DMS153 (cell line): ENCODE measurements around the gene TPCN1.

Experiments
- DNase-seq: peaks from one replicate; lab custom pipeline; 2025; lab: John Stamatoyannopoulos, UW

Gene TPCN1

DNA sequence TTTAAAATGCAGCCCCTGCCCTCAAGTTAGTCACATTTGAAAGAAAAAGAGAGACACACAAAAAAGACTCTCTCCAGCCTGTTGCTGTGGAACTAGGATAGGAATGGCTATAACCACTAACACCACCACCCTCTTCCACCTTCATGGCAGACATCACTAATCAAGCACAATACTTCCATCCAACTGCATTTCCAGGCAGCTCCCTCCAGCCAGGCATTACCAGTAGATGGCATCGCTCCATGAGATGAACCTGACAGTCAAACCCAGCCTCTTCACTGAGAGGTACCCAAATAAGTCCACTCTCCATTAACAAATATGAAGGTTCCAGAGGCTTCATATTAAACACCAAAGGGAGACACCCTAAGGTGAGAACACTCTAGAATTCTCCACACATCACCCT, 89.2 kb downstream of the TPCN1 start:
- no peak for DNase-seq

DNA sequence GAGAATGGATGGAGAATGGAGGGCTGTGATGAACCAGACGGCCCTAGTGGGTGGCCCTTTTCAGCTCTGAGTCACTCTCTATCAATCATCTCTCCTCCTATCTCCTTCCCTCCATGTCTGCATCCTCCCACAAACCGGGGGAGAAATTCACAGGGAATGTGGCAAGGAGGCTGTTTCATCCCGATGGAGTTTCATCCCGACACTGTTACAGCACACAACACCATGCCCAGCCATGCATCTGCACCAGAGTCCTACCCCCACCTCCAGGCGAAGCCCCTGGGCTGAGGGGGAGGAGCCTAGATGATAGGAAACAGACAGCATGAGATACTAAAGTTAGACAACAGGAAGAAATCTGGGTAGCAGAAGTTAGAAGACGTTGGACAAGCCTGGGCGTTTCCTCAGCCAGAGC, 92.9 kb downstream of the TPCN1 start:
- no peak for DNase-seq

DNA sequence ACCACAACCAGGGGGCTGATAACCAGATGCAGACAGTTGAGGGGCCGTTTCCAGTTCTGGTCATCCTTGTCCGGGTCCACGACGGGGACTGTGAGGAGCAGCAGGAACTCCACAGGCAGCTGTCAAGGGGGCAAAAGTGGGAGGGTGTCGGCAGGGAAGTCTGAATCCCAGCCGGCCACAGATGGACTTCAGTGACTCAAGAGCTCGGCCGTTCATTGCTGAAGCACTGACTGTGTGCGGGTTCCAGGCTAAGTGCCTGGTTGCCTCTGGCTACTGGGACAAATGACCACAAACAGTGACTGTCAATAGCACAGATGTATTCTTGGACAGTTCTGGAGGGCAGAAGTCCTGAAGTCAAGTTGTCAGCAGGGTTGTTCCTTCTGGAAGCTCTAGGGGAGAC, 94.1 kb downstream of the TPCN1 start:
- no peak for DNase-seq

DNA sequence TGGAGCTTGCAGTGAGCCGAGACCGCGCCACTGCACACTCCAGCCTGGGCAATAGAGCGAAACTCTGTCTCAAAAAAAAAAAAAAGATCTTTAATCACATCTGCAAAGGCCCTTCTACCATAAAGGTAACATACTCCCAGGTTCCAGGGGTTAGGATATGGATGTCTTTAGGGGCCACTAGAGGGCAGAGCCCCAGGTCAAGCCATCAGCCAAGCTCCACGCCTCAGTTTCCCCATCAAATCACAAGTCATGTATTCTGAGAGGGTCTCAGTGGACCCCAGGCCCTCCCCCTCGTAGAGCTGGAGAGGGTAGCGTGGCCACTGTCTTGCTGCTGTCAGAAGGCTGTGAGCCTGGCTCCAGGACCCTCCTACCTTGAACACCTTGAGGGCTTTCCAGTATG, 94.9 kb downstream of the TPCN1 start:
- no peak for DNase-seq

DNA sequence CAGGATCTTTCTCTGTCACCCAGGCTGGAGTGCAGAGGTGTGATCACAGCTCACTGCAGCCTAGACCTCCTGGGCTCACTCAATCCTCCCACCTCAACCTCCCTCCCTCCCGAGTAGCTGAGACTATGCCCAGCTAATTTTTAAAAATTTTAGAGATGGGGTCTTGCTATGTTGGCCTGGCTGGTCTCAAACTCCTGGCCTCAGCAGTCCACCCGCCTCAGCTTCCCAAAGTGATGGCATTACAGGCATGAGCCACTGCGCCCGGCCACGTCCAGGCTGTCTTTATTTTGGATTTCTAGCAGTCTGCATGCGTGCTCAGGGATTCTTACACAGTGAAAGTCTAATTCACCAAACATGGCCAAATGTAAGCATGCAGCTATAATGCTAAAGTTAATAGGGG, 95.9 kb downstream of the TPCN1 start:
- no peak for DNase-seq

DNA sequence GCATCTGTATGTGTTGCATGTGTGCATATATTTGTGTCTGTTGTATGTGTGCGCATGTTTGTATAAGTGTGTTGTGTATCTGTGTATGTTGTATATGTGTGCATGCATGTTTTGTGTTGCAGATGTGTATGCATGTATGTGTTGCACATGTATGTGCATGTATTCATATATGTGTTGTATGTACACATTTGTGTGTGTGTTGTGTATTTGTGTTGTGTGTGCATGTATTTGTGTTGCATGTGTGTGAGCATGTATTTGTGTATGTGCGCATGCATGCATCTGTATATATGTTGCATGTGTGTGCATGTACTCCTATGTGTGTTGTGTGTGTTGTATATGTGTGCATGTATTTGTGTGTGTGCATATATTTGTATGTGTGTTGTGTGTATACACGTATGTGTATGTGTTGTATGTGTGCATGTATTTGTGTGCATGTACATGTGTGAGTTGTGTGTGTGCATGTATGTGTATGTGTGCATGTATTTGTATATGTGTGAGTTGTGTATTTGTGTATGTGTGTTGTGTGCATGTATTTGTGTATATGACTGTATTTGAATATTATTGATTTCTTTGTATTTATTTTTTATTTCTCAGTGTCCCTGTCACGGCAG, 96.9 kb downstream of the TPCN1 start:
- DNase-seq: no peak

DNA sequence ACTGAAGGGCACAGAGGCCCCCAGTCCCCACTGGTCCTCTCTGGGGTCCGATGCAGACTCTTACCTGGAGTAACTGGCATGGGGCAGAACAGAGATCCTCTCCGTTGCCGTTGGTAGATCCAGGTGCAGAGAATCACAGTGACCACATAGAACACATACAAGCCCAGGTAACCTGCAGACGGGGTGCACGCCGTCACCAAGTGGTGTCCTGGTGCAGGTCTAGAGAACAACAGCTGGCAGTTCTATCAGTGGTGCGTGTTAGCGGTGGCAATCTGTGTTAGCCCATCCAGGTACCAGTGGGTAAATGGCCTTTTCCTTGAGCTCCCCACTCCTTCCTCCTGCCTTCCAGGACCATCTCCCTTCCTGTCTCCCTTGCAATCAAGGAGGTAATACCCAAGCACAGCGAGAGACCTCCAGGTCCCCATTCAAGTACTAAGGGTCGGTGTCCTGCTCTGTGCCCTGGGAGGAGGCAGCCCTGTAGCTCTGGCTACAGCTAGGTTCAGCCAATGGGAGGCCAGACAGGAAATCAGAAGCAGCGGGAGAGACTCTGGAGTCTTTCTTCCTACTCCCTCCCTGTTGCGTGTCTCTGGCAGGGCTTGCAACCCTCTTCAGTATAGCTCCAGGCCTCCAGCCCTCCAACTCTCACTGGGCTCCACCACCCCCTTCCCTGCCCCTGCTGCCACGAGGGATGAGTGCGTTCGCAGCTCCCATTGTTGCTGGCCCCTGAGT, 97.8 kb downstream of the TPCN1 start:
- no peak for DNase-seq

DNA sequence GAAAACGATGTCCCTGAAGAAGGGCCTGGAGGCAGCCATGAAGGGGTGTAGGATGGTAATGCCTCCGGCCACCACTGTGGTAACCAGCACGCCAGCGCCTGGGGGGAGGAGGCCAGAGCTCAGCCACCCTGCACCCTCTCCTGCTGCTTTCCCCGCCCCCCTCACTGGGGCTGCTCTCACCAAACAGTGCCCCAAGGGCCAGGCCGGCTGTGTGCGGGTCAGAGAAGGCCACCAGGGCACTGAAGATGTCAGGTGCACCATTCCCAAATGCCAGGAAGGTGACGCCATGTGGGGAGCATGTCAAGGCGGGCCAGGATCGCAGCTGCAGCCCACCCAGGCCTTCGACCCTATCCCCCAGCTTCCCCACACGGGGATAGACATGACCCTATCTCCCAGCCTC, 99.1 kb downstream of the TPCN1 start:
- DNase-seq: no peak

DNA sequence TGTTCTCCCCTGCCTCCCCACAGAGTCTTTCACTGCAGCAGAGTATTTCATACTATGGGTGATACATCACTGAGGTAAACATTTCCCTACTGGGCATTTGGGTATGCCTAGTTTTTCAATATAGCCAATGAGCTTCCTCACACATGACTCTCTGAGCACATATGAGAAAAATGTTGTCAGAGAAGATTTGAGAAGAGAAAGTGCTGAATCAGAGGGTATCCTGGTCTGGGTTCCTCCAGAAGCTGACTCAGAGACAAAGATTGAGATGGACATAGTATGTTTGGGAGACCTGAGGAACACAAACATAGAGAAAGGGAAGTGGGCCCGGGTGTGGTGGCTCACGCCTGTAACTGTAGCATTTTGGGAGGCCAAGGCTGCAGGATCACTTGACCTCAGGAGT, 101.1 kb downstream of the TPCN1 start:
- no peak for DNase-seq

DNA sequence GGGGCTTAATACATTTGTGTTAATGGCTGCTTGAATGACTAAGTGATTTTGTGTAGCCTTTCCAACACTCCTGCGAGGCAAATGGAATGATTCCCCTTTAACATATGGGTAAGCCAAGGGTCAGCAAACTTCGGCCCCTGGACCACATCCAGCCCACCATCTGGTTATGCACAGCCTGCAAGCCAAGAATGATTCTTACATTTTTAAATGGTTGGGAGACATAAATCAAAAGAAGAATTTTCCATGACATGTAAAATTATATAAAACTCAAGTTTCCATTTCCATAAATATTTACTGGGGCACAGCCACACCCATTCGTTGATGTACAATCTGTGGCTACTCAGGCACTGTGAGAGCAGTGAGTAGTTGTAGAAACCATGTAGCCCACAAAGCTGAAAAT, 104.7 kb downstream of the TPCN1 start:
- DNase-seq: no peak

DNA sequence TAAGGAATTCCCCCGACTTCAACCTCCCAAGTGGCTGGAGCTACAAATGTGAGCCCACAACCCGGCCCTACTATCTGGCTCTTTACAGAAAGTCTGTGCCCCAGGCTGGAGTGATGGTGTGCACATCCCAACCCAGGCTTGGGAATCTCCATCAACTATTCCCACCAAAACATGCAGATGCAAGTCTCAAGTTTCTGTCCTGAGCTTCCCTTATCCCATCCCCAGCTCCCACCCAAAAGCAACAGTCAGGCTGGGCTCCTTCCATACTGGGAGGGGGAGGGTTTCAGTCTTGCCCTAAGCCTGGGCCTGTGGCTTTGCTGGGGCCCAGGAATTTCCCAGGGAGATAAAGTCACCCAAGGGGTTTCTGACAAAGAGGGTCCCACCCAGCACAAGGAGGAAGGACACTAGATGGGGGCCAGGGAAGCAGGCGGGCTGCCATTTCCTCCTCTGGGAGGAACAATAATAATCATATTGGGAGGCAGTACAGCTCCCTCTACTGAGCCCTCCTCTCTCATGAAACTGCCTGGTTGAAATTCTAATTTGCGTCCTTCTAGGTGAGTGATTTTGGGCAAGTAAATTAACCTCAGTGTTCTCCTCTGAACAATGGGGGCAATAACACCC, 105.6 kb downstream of the TPCN1 start:
- DNase-seq: no peak

DNA sequence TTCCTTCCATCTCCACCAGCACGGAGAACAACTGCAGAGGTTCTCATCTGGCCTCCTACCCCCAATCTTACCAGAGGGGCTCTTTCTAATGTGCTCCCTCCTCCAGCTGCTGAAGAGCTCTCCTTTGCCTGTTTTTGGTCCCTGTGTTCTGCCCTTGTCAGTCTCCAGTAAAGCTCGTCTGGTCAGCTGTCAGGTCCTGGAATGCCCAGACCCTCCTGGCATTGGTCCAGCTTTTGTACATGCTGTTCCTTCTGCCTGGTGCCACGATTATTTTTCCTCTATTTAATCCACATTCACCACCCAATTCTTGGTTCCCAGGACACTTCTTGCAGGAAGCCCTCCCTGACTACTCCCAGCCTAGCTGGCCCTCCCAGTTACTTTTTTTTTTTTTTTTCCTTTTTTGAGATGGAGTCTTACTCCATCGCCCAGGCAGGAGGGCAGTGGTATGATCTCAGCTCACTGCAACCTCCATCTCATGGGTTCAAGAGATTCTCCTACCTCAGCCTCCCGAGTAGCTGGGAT, 107.2 kb downstream of the TPCN1 start:
- no peak for DNase-seq

DNA sequence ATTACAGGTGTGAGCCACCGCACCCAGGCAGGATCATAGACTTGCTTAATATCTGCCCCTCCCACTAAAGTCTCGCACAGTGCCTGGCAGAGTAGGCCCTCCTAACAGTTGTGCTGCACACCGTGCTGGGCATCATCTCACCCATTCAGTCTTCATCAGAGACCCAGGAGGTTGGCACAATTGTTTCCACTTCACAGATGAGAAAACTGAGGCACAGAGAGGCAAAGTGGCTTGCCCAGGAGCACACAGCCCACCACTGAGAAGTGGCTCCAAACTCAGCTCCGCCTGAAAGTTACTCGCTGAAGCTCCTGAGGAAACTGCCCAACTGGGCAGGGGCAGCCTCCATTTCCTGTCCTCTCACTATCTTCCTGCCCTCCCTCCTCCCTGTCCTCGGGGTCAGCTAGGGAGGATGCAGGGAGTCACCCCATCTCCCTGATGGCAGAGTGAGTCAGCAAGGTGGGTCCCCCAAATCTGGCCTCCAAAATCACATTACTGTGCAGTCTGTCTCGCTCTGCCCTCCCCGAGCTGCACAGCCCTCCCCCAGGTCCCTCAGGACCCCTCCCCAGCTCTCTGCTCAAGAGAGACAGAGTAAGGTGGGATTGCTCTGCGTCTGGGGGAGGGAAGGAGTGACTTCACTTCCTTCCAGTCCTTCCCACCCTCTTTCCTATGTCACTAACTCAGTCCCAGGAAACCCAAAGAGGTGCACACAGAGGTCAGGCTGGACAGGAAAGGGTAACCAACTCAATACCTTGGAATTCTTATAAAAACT, 107.9 kb downstream of the TPCN1 start:
- DNase-seq: no peak

DNA sequence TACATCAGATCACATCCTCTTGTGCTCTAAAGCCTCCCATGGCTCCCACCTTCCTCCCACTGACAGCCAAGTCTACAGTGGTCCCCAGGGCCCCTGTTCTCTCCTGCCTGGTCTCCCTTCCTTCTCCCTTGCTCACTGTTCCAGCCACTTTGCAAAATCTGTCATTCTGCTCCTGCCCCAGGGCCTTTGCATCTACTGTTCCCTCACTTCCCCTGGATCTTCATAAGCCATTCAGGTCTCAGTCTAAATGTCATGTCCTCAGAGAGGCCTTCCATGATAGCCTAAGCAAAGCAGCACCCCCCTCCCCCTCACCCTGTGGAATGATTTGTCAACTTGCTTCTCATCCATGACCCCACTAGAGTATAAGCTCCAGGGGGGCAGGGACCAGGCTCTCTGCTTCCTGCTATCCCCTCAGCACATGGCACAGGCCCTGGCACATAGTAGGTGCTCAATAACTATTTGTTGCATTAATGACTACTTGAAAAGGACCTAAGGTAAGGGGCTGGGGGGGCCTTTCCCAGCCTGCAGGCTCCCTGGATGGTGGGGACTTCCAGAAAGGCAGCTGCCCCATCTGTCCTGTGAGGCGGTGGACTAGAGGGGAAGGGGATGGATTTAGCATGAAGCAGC, 108.6 kb downstream of the TPCN1 start:
- DNase-seq: no peak

DNA sequence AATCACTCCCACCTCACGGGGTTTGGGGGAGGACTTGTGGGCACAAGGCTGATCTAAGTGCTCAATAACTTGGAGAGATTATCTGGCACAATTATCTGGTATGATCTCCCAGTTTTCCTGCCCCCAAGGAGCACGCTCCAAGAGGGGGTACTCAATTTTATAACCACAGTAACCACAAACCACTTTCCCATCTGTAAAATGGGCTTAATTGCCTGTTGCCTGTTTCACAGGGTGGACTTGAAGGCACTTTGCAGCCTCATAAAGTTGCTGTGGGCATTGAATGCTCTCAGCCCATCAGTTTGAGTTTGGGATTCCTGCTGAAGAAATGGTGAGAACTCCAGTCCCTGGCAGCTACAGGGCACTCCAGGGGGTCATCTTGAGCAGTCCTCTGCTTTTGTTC, 109.2 kb downstream of the TPCN1 start:
- no peak for DNase-seq

DNA sequence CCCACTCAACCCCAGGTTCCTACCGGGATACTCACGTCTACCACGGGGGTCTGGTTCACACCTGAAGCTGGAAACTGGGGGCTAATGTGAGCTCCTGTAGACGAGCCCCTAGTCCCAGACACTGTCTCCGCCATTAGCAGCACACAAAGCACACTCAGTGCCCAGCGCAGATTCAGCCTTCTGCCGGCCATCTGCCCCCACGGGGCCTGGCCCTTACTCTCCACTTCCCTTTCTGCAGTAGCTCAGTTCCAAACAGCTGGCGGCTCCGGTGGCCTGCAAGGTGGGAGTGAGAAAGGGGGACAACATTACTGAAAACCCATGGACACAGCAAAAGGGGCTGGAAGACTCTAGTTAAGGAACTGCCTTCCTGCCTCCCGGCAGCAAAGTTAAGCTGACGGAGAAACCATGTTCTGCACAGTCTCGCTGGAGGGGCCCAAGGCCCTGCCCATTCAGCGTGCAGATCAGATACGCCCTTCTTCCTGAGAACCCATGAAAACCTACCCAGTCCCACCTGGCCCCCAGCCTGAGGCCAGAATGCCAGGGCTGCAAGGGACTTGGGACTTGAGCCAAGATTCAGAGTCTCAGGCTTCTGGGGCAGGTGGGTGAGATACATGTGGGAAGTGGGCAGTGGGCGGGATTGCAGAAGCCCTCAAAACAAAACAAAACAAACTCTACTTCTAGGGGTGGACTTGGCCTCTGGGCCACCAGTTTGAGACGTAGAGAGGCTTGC, 111.6 kb downstream of the TPCN1 start:
- no peak for DNase-seq

DNA sequence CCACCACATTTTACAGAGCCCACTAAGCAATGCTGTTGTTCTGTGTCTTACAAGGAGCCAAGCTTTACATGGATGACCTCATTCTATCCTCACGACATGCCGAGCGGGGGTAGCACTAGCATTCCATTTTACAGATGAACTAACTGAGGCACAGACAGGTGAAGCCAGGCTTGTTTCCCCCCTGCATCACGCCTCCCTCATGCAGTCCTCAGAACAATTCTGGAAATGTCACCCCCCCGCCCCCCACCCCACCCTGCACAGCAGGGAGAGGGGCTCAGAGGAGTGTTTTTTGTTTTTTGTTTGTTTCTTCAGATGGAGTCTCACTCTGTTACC, 112.1 kb downstream of the TPCN1 start:
- DNase-seq: no peak

DNA sequence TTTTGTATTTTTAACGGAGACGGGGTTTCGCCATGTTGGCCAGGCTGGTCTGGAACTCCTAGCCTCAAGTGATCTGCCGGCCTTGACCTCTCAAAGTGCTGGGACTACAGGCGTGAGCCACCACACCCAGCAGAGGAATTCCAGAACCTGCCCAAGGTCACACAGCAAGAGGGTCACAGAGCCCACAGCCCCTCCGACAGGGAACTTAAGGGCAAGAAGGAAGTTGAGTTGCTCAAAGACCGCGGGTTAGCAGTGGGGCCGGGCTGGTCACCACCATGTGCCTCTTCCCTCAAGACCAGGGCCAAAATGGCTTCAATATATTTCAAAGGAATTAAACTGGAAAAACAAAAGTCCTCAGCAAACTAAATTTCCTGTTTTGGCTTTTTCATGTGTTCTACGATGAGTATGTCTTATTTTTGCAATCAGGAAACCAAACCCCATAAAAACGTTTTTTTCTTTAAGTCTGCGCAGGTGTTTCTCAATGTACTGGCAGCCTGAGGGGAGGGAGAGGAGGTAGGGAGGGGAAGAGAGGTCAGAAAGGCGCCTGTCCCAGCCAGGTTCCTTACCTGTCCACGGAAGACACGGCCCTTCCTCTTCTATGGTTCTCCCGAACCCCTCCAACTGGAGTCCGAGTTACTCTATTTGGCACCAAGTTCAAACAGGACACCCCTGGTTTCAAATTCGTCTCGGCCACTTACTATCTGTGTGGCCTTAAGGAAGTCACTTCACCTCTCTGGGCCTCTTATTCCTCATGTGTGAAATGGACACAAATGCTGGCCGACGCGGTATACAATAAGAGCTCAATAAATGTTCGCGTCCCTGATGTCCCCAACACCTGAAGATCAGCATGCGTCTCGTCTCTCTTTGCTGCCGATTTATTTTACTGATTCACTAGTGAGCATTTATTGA, 112.9 kb downstream of the TPCN1 start:
- DNase-seq: no peak

DNA sequence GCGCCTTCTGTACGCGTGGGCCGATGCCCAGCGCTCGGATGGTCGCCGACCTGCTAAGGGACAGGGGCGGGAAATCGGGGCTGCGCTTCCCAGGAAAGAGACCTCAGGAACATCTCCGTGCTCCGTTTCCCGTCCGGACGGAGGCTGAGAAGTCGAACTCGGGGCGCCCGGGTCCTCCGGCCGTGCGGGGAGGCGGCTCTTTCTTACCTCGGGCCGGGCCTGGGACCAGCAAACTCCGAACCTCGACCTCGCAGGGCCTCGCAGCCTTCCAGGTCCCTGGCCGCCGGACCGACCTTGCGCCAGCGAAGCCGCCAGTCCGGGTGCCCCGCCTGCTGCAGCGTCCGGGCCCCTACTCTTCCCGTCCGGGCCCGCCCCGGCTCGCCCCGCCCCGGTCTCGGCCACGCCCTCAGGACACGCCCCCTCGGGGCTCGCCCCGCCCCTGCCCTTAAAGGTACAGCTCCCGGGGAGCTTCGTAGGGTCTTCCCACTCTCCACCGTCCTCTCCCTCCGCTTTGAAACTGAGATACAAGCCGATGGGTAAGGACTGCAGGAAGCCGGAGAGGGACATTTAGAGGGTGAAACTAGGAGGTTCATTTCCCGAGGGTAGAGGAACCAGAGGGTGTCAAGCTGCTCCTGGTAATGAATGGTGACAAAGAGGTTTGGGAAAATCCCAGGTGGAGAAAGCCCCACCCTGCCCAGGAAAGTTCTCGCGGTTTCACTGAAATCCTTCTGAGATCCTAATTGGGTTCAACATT, 113.7 kb downstream of the TPCN1 start, which contains the start of gene SLC8B1:
TSS of gene SLC8B1 (minus strand) at position 324 of the 754 bp plus-strand sequence. CDS start 2,231 bp downstream, outside the sequence.
- DNase-seq: peak; percentile 36

DNA sequence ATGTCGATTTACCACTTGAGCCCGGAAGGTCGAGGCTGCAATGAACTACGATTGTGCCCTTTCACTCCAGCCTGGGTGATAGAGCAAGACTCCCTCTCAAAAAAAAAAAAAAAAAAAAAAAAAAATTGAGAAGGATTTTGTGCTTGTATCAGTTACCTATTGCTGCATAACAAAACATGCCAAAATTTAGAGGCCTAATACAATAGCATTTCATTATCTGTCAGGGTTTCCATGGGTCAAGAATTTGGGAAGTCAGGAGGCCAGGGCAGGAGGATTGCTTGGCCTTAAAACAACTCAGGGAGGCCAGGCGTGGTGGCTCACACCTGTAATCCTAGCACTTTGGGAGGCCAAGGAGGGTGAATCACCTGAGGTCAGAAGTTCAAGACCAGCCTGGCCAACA, 118.3 kb downstream of the TPCN1 start:
- no peak for DNase-seq
